Measurements from ENCODE around the gene EIF3A.

Gene EIF3A

DNA sequence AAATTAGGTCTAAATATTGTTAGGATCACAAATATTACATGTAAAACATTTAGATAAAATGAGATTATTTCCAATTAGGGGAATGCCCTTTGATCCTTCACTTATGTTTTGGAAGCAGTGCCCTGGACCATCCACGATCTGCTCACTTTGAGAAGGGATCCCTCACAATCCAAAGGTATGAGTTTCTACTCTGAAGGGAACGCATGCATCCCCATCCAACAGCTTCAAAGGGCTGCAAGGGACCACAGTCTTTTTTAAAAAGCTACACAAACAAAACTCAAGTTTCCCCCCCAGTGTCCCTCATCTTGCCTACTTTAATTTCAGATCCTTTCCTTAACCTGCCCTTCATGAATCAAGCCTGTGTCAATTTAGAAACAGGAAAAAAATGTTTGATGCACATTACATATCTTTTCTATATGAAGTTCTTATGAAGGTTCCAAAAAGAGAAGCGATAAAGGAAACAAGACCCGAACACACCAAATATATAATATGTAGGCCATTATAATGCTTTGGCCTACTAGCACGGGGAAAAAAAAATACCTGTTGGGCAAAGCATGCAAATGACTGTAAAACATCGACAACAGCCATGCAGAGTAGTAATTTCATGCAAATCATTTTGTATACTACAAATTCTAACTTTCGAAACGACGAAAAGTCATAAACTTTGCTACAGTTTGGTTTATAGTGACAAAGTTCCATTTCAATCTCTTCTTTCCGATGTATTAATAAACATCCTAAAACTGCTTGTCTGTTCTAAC lies 2.0 kb downstream of the EIF3A start:
- peaks cover 14% of the 10 kb centered on the region for H3K4me1 ChIP-seq (ENCODE audit: control insufficient read depth, insufficient read depth, low read length)
- peak; percentile 61; the same call in 1 of the 2 replicates for TF ChIP-seq SCRT1 (tag by site-specific recombination; IDR thresholded peaks at IDR 0.05; ENCODE audit: borderline replicate concordance)
- TF ChIP-seq ZBTB10 (tag by site-specific recombination; IDR thresholded peaks at IDR 0.05), result no peak
- peak; percentile 76 for TF ChIP-seq ZBTB48 (tag by site-specific recombination; IDR thresholded peaks at IDR 0.05)
- peak; percentile 85 for TF ChIP-seq SCRT2 (tag by site-specific recombination; IDR thresholded peaks at IDR 0.05)
- peak overlapping the region; percentile 94 for H3K4me3 ChIP-seq (ENCODE audit: low read depth, low read length)
- ChIA-PET POLR2A (interaction anchor here (0.7 to 3.3 kb wide), 2 partner anchors 26 to 520 kb away, joined by 3 to 19 read pairs; partner anchors contain the start of gene DENND10), CTCF (no interaction called here)
- H3K36me3 ChIP-seq (ENCODE audit: control insufficient read depth in 2 of 2, insufficient read depth in 1 of 2, low read length in 2 of 2), result peaks cover 10 to 25% of the 10 kb centered on the region in 2 experiments; a peak in 2 of 3 replicates
- no peaks in the 10 kb centered on the region for H3K9me3 ChIP-seq (ENCODE audit: control insufficient read depth, insufficient read depth, low read depth, low read length)
- H3K27ac ChIP-seq (ENCODE audit: extremely low read depth, low read depth, low read length), result no peak overlapping the region; the same call in 1 of the 2 replicates

- no peak for TF ChIP-seq ZBTB17 (tag by site-specific recombination; IDR thresholded peaks at IDR 0.05)
- TF ChIP-seq ZNF202 (tag by site-specific recombination; IDR thresholded peaks at IDR 0.05; ENCODE audit: borderline replicate concordance), result no peak
- no peak for TF ChIP-seq ZNF777 (tag by site-specific recombination; IDR thresholded peaks at IDR 0.05; ENCODE audit: borderline replicate concordance)
- TF ChIP-seq ZNF629 (tag by site-specific recombination; IDR thresholded peaks at IDR 0.05), result no peak
- no peak for TF ChIP-seq EGR2 (tag by site-specific recombination; IDR thresholded peaks at IDR 0.05; ENCODE audit: low read depth)
- no peak for TF ChIP-seq ZNF514 (tag by site-specific recombination; IDR thresholded peaks at IDR 0.05)
- TF ChIP-seq ZNF175 (tag by site-specific recombination; IDR thresholded peaks at IDR 0.05), result no peak
- no peak for TF ChIP-seq REPIN1 (tag by site-specific recombination; IDR thresholded peaks at IDR 0.05; ENCODE audit: low read depth)
- TF ChIP-seq ZNF704 (tag by site-specific recombination; IDR thresholded peaks at IDR 0.05), result no peak
- TF ChIP-seq ZSCAN16 (tag by site-specific recombination; IDR thresholded peaks at IDR 0.05), result no peak
- no peak for TF ChIP-seq PRDM1 (tag by site-specific recombination; IDR thresholded peaks at IDR 0.05)
- TF ChIP-seq KLF1 (tag by site-specific recombination; IDR thresholded peaks at IDR 0.05), result no peak
- TF ChIP-seq YY2 (tag by site-specific recombination; IDR thresholded peaks at IDR 0.05), result no peak
- TF ChIP-seq ZNF214 (tag by site-specific recombination; IDR thresholded peaks at IDR 0.05; ENCODE audit: borderline replicate concordance), result no peak
- no peak for TF ChIP-seq ZNF707 (tag by site-specific recombination; IDR thresholded peaks at IDR 0.05)
- TF ChIP-seq ZXDB (tag by site-specific recombination; IDR thresholded peaks at IDR 0.05), result no peak
- TF ChIP-seq SP2 (tag by site-specific recombination; IDR thresholded peaks at IDR 0.05), result no peak
- Histone ChIP-seq H3K4me3 (ENCODE audit: low read depth, low read length) (no peak overlapping the region), H3K27ac (ENCODE audit: extremely low read depth, low read depth, low read length) (no peak overlapping the region), H3K36me3 (ENCODE audit: control insufficient read depth in 2 of 2, insufficient read depth in 1 of 2, low read length in 2 of 2) (peaks cover 59 to 61% of the 10 kb centered on the region in 2 experiments), H3K9me3 (ENCODE audit: control insufficient read depth, insufficient read depth, low read depth, low read length) (no peaks in the 10 kb centered on the region), H3K4me1 (ENCODE audit: control insufficient read depth, insufficient read depth, low read length) (peaks cover 12% of the 10 kb centered on the region)
- POLR2A ChIA-PET, result interaction anchor here (1.2 kb wide), 1 partner anchor 9 kb away, joined by 3 read pairs; no protein-coding TSS in a partner anchor
- CTCF ChIA-PET, result no interaction called here
These were observed 7.0 kb downstream of the EIF3A start for GRCh38 chr10:119073584-119073983.

Measured in HEK293 (cell line).